ENCODE measurements around the gene PLEKHA5.

GRCh38 chr12:19375888-19376287 is 246.4 kb downstream of the PLEKHA5 start:
- no peak for TF ChIP-seq CTCF (IDR thresholded peaks at IDR 0.05)
- TF ChIP-seq POLR2A (IDR thresholded peaks at IDR 0.05): no peak

All from heart left ventricle (tissue), 13 donors.